OCI-LY7 (cell line): Measurements from ENCODE around the gene COX19.

Experiments used
- EZH2phosphoT487 ChIP-seq: fragments of 200-600 bp; sonication (generic); IDR thresholded peaks from 2 replicates; pipeline ENCODE4 v1.6.1; 2018; ENCODE audit warnings: low read depth, borderline replicate concordance, mild to moderate bottlenecking, mixed run types, antibody characterized with exemption, low read length, moderate library complexity, mixed read lengths
- TF ChIP-seq, protein P1 (sequence below): fragments of 200-600 bp; sonication (generic); conservative IDR thresholded peaks from 2 replicates; pipeline ENCODE4 v1.5.1; 2014; ENCODE audit warnings: mild to moderate bottlenecking, antibody characterized with exemption, low read length, moderate library complexity, mixed read lengths

DNA sequence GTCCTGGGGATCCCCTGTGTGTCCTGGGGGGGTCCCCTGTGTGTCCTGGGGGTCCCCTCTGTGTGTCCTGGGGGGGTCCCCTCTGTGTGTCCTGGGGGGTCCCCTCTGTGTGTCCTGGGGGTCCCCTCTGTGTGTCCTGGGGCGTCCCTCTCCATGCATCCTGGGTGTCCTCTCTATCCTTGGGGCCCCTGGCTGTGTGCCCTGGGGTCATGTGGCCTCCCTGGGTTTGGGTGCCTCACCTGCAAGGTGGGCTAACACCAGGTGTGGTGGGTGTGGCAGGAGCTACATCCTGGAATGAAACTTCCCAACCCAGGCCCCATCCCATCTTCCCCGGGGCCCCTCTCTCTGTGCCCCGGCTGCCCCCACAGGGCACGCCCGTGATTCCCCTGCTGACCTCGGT is 12.6 kb upstream of the COX19 start:
- TF ChIP-seq, protein P1, sequence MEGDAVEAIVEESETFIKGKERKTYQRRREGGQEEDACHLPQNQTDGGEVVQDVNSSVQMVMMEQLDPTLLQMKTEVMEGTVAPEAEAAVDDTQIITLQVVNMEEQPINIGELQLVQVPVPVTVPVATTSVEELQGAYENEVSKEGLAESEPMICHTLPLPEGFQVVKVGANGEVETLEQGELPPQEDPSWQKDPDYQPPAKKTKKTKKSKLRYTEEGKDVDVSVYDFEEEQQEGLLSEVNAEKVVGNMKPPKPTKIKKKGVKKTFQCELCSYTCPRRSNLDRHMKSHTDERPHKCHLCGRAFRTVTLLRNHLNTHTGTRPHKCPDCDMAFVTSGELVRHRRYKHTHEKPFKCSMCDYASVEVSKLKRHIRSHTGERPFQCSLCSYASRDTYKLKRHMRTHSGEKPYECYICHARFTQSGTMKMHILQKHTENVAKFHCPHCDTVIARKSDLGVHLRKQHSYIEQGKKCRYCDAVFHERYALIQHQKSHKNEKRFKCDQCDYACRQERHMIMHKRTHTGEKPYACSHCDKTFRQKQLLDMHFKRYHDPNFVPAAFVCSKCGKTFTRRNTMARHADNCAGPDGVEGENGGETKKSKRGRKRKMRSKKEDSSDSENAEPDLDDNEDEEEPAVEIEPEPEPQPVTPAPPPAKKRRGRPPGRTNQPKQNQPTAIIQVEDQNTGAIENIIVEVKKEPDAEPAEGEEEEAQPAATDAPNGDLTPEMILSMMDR: no peak
- no peak for TF ChIP-seq EZH2phosphoT487
